Lower lobe of right lung (tissue), 2 donors: ENCODE measurements around the gene NEK1. TPM values are rescaled to one million over a fixed set of nuclear protein-coding genes. Genes with fewer than 3 reads are reported as not detected.
"Not testable (repeated sequence)": the region's sequence is repeated elsewhere in the genome, so short reads cannot be mapped to it uniquely, and the experiment has no call there.

ENCODE experiments used
- ATAC-seq, 2 donors: fragments of 200-7000 bp; cut with Tn5 transposase; one replicate each; pipeline ENCODE4 v1.9.1; 2020 to 2022; ENCODE audit warnings: mild to moderate bottlenecking in 2 of 2, moderate library complexity in 2 of 2
- DNase-seq: peaks from one replicate; pipeline ENCODE4 v3.0.0-alpha.2; 2020
- H3K27ac ChIP-seq: fragments of 200-600 bp; one replicate; pipeline ENCODE4 v1.8.0; 2022
- H3K27me3 ChIP-seq: fragments of 200-600 bp; one replicate; pipeline ENCODE4 v1.8.0; 2022; ENCODE audit warnings: low read depth
- H3K36me3 ChIP-seq: fragments of 200-600 bp; one replicate; pipeline ENCODE4 v1.8.0; 2022; ENCODE audit warnings: mild to moderate bottlenecking
- H3K4me1 ChIP-seq: fragments of 200-600 bp; one replicate; pipeline ENCODE4 v1.8.0; 2022
- H3K4me3 ChIP-seq: fragments of 200-600 bp; one replicate; pipeline ENCODE4 v1.8.0; 2022; ENCODE audit warnings: mild to moderate bottlenecking
- H3K9me3 ChIP-seq: fragments of 200-600 bp; one replicate; pipeline ENCODE4 v1.8.0; 2022
- intact Hi-C: fragments of 100-400 bp; cut with DNase I; formaldehyde crosslinking; loops from one replicate; pipeline ENCODE4 v1.11.0; 2022
- total RNA-seq: library from RNA; stranded (reverse); fragmentation: NEBNext Ultra II Directional; extraction: Animal tissue kit (Norgen Biotek cat#: 25700); gene quantifications from one replicate; pipeline ENCODE4 v1.2.1, GENCODE V29; 2021
- TF ChIP-seq, protein P1 (sequence below): fragments of 200-600 bp; IDR thresholded peaks from one replicate; pipeline ENCODE4 v1.8.0; 2022; ENCODE audit warnings: antibody characterized with exemption, mild to moderate bottlenecking
- donor health status: DM: no; HTN: yes; CAD: no; lungs with severe emphysema.

The NEK1 gene
- total RNA-seq, 1 donor from 2014 or later: 12.1 TPM

DNA sequence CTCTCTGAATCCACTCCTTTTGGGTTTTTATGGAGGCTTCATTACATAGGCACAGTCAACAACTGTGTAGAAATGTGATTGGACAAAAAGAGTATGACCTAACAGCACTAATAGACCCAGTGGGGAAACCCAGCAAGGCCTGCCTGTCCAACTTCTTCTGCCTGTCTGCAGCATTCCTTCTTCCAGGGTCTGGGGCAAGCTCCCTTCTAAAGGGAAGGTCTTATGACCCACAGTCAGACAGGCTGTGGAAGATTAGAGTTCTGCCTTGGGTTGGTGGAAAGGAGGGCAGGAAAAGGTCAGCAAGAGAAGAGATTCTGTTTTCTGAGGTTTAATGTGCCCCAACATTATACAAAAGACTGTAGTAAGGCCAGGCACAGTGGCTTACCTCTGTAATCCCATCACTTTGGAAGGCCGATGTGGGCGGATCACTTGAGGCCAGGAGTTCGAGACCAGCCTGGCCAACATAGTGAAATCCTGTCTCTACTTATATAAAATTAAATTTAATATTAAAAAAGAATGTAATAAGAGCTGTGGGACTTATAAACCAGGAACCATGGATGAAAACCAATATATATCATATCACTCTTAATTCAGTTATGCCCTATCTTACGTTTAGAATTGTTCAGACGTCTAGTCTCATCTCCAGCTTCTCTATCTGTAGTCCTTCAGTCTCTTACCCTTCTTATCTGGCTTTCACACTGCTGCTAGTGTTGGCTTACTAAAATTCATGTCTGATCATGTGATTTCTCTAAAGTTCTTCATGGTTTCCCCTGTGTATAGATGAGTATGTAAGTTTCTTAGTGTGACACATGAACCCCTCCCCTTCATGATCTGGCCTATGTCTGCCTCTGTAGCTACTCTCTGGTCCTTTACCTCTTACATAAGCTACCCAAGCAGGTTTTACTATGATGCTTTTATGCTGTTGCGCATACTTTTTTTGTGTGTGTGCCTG, 14.2 kb upstream of the NEK1 start:
- no peaks in the 10 kb centered on the region for H3K36me3 ChIP-seq
- DNase-seq (no peak), ATAC-seq (no peak)
- TF ChIP-seq, protein P1, sequence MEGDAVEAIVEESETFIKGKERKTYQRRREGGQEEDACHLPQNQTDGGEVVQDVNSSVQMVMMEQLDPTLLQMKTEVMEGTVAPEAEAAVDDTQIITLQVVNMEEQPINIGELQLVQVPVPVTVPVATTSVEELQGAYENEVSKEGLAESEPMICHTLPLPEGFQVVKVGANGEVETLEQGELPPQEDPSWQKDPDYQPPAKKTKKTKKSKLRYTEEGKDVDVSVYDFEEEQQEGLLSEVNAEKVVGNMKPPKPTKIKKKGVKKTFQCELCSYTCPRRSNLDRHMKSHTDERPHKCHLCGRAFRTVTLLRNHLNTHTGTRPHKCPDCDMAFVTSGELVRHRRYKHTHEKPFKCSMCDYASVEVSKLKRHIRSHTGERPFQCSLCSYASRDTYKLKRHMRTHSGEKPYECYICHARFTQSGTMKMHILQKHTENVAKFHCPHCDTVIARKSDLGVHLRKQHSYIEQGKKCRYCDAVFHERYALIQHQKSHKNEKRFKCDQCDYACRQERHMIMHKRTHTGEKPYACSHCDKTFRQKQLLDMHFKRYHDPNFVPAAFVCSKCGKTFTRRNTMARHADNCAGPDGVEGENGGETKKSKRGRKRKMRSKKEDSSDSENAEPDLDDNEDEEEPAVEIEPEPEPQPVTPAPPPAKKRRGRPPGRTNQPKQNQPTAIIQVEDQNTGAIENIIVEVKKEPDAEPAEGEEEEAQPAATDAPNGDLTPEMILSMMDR: no peak
- intact Hi-C loops: no loop called here
- H3K27ac ChIP-seq: no peak overlapping the region
- H3K9me3 ChIP-seq: no peaks in the 10 kb centered on the region
- H3K4me1 ChIP-seq: peaks cover 22% of the 10 kb centered on the region
- no peak overlapping the region for H3K4me3 ChIP-seq
- no peaks in the 10 kb centered on the region for H3K27me3 ChIP-seq

DNA sequence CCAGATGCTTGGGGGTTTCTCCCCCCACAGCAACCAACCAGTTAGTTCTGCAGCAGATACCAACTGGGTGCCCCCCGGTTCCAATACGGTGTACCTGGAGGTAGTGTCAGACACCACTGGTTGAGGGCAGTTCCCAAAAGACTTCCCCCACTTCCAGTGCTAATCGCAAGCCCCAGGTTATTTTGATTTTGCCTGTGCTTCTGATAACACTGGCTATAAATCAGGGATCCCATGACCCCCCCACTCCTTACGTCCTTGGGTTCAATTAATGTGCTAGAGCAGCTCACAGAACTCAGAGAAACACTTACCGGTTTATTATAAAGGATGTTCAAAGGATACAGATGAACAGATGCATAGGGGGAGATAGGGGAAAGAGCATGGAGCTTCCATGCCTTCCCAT, 13.5 kb upstream of the NEK1 start:
- peaks cover 29% of the 10 kb centered on the region for H3K4me1 ChIP-seq
- ATAC-seq (no peak), DNase-seq (no peak)
- no peak overlapping the region for H3K4me3 ChIP-seq
- H3K36me3 ChIP-seq: no peaks in the 10 kb centered on the region
- no peaks in the 10 kb centered on the region for H3K9me3 ChIP-seq
- TF ChIP-seq, protein P1: no peak
- intact Hi-C loops: no loop called here
- no peaks in the 10 kb centered on the region for H3K27me3 ChIP-seq
- no peak overlapping the region for H3K27ac ChIP-seq

DNA sequence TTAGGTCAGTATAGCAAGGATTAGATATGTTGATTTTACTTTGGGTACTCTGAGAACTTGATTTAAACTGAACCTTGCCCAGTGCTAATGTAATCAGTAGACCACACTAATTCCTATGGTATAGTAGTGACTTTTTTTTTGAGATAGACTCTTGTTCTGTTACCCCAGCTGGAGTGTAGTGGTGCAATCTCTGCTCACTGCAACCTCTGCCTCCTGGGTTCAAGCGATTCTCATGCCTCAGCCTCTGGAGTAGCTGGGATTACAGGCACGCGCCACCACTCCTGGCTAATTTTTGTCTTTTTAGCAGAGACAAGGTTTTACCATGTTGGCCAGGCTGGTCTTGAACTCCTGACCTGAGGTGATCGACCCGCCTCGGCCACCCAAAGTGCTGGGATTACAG, 11.6 kb upstream of the NEK1 start:
- H3K27ac ChIP-seq, H3K9me3 ChIP-seq, intact Hi-C loops, H3K4me3 ChIP-seq, DNase-seq, H3K27me3 ChIP-seq, ATAC-seq, H3K36me3 ChIP-seq: not testable (repeated sequence)
- peaks cover 34% of the 10 kb centered on the region for H3K4me1 ChIP-seq

DNA sequence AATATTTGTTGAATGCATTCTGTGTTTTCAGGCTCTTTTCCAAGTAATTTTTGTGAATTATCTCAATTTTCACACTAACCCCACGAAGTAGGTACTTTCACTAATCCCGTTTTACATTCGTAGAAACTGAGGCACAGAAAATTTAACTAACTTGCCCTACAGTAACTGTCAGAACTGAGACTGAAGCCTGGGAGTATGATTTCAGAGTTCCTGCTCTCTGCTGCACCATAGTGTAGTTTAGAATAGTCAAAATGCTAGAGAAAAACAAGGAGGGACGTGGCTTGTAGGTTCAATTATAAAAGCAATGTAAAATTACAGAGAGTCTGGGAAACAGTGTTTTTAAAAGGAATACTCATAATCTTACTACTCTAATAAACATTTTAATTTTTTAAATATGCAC, 10.2 kb upstream of the NEK1 start:
- H3K27me3 ChIP-seq: no peaks in the 10 kb centered on the region
- H3K36me3 ChIP-seq: no peaks in the 10 kb centered on the region
- DNase-seq (no peak), ATAC-seq (no peak)
- H3K4me3 ChIP-seq: peak overlapping the region; percentile 68
- H3K9me3 ChIP-seq: no peaks in the 10 kb centered on the region
- TF ChIP-seq, protein P1: no peak
- intact Hi-C loops: no loop called here
- peaks cover 35% of the 10 kb centered on the region for H3K4me1 ChIP-seq
- H3K27ac ChIP-seq: peak overlapping the region; percentile 59

DNA sequence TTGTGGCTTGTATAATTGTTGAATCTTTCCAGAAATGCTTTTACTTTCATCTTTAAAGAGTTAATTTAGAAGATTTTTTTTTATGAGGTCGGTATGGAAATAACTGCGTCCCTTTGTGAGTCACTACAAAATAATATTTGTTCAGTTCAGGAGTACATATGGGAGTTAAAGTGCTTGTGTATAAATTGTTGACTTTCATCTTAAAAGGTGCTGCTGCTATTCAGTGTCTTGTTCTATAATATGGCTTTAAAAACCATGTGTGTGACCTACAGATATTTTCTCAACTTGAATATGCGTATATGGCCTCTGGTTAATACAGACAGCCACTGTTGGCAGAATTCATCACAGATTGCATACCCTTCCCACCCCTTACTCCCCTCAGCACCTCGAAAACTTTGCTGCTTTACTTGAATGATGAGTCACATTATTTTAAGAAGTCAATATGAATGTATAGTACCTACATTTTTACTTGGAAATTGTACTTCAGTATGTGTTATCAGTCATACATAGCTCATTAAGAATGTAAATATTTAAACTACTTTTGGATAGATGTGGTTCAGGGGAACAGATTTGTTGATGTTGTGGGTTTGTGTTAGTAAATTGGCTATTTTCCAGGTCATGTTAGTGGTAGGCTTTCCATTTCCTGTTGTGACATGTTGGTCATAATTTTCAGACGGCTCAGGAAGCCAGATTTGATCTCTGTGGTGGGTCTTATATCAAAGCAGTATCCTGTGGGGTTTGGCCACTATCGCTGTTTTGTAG, 9.5 kb upstream of the NEK1 start:
- no peak for DNase-seq
- Histone ChIP-seq H3K9me3 (no peaks in the 10 kb centered on the region), H3K4me1 (peaks cover 33% of the 10 kb centered on the region), H3K36me3 (no peaks in the 10 kb centered on the region), H3K27me3 (no peaks in the 10 kb centered on the region), H3K27ac (peak overlapping the region; percentile 59), H3K4me3 (peak overlapping the region; percentile 68)
- TF ChIP-seq, protein P1: no peak
- intact Hi-C loops: no loop called here
- ATAC-seq: no peak

DNA sequence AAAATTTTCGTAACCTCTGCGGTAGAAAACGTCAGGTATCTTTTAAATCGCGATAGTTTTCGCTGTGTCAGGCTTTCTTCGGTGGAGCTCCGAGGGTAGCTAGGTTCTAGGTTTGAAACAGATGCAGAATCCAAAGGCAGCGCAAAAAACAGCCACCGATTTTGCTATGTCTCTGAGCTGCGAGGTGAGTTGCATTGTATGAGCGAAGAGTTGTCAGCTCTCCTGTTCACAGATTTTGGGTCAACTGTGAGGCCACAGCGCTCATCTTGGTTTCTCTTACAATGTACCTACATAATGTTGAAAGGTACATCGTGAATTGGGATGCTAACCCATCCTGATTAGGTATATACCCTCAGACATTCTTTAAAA, 8.5 kb upstream of the NEK1 start:
- Histone ChIP-seq H3K4me3 (peak overlapping the region; percentile 68), H3K36me3 (no peaks in the 10 kb centered on the region), H3K27ac (peak overlapping the region; percentile 92), H3K4me1 (peaks cover 31% of the 10 kb centered on the region), H3K27me3 (no peaks in the 10 kb centered on the region), H3K9me3 (no peaks in the 10 kb centered on the region)
- DNase-seq: no peak
- peak in 1 of 2 donors; percentile 4 for ATAC-seq
- TF ChIP-seq, protein P1: no peak
- intact Hi-C loops: no loop called here
